ENCODE data around the gene KCNAB1.

DNA sequence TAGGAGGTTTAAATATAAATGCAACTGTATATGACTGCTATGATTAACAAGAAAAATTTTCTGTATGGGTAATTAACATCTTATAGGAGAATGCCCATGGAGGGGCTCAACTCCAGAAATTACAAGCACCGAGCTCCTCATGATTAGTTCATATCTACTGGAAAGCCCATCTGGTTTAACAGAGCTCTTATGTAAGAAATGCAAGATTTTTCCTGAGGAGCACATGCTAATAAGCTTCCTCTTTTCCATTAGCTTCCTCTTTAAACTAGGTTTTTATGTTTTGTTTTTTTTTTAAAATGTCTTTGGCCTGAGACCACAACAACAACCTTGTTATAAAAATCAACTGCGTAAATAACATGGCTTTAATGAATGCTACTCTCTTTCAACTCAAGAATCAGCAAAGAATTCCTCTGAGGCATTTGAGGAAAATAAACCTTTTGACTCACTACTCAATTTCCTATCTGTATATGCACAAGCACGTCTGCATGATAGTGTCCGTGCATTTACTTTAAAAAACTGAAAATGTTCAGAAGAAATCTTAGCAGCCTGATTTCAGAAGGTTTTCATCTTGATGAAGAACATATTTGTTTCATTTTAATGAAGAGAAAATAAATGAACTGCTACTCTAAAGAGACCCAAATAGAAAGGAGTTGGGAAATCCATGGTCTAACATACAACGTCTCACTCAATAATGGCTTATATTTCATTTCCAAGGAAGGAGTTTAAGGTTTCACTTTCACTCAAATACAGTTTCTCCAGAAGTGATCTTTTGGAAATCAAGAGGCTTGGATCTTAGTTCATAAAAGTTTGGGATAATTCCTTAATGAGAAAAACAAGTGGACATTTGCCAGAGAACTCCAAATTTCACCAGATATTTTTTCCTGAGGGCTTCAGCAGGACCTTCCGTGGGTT, 180.8 kb downstream of the KCNAB1 start:
- TF ChIP-seq, protein P1, sequence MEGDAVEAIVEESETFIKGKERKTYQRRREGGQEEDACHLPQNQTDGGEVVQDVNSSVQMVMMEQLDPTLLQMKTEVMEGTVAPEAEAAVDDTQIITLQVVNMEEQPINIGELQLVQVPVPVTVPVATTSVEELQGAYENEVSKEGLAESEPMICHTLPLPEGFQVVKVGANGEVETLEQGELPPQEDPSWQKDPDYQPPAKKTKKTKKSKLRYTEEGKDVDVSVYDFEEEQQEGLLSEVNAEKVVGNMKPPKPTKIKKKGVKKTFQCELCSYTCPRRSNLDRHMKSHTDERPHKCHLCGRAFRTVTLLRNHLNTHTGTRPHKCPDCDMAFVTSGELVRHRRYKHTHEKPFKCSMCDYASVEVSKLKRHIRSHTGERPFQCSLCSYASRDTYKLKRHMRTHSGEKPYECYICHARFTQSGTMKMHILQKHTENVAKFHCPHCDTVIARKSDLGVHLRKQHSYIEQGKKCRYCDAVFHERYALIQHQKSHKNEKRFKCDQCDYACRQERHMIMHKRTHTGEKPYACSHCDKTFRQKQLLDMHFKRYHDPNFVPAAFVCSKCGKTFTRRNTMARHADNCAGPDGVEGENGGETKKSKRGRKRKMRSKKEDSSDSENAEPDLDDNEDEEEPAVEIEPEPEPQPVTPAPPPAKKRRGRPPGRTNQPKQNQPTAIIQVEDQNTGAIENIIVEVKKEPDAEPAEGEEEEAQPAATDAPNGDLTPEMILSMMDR (IDR thresholded peaks at IDR 0.05; ENCODE audit: poor library complexity): no peak
- TF ChIP-seq EZH2phosphoT487 (IDR thresholded peaks at IDR 0.05; ENCODE audit: low read depth, severe bottlenecking, unreplicated experiment): no peak
- TF ChIP-seq EZH2 (IDR thresholded peaks at IDR 0.05; ENCODE audit: borderline replicate concordance): no peak

Measured in hepatocyte (in vitro differentiated cells).